Naive B cell (primary cell): ENCODE results near the gene MYCBP2. TPM values are rescaled to one million over a fixed set of nuclear protein-coding genes. Genes with fewer than 3 reads are reported as not detected.

Source experiments
- ATAC-seq, 2 donors: fragments of 150-1000 bp; cut with Tn5 transposase; 2 replicates each; pipeline ENCODE4 v1.10.0; 2021; ENCODE audit warnings: low read depth in 2 of 2, mild to moderate bottlenecking in 2 of 2, moderate library complexity in 2 of 2
- DNase-seq: peaks from one replicate; pipeline ENCODE4 v3.0.0; 2022
- H3K27ac Mint-ChIP-seq, 6 donors: one replicate each; pipeline ENCODE4 v1.8.0; 2020 to 2022; ENCODE audit warnings: mild to moderate bottlenecking in 6 of 6, mixed read lengths in 6 of 6, moderate library complexity in 5 of 6, inconsistent platforms in 2 of 6
- H3K27me3 Mint-ChIP-seq, 3 donors: one replicate each; pipeline ENCODE4 v1.8.0; 2021 to 2022; ENCODE audit warnings: mixed read lengths in 3 of 3, mild to moderate bottlenecking in 1 of 3
- H3K36me3 Mint-ChIP-seq, 2 donors: one replicate each; pipeline ENCODE4 v1.8.0; 2020 to 2022; ENCODE audit warnings: mixed read lengths in 2 of 2, inconsistent platforms in 1 of 2, mild to moderate bottlenecking in 1 of 2
- H3K4me1 Mint-ChIP-seq, 3 donors: one replicate each; pipeline ENCODE4 v1.8.0; 2020 to 2022; ENCODE audit warnings: mixed read lengths in 3 of 3, inconsistent platforms in 1 of 3, mild to moderate bottlenecking in 1 of 3, moderate library complexity in 1 of 3
- H3K4me3 Mint-ChIP-seq, 8 donors: one replicate each; pipeline ENCODE4 v1.8.0; 2020 to 2022; ENCODE audit warnings: mild to moderate bottlenecking in 8 of 8, mixed read lengths in 8 of 8, moderate library complexity in 8 of 8, inconsistent platforms in 2 of 8
- H3K9me3 Mint-ChIP-seq, 7 donors: one replicate each; pipeline ENCODE4 v1.8.0; 2020 to 2022; ENCODE audit warnings: mixed read lengths in 7 of 7, mild to moderate bottlenecking in 5 of 7, inconsistent platforms in 2 of 7, moderate library complexity in 1 of 7
- polyA plus RNA-seq, 6 donors: library from polyadenylated mRNA; unstranded; fragments of 300-500 nt; fragmentation: Illumina TruSeq; gene quantifications; one replicate each; pipeline ENCODE4 v1.2.3, GENCODE V29; 2021; ENCODE audit warnings: low read depth in 6 of 6

Gene MYCBP2
- 10 to 100 TPM; 31.5 to 81.0 (median 53.3) TPM for polyA plus RNA-seq

- ATAC-seq: peak; percentile 58 to 65
- peaks cover 51 to 74% (median 56%) of the 10 kb centered on the region in 3 donors for H3K4me1 Mint-ChIP-seq
- H3K27ac Mint-ChIP-seq: peak within 1 kb of the TSS; percentile 97 to 99 (median 98)
- DNase-seq: peak; percentile 98
- H3K27me3 Mint-ChIP-seq: no peaks in the 10 kb centered on the region
- peak within 1 kb of the TSS; percentile 91 to 100 (median 97) for H3K4me3 Mint-ChIP-seq
- no peaks in the 10 kb centered on the region for H3K36me3 Mint-ChIP-seq
- H3K9me3 Mint-ChIP-seq: no peaks in the 10 kb centered on the region
Measured at GRCh38 chr13:77326905-77327604, at the start of gene MYCBP2. Gene MYCBP2 (minus strand): TSS chr13:77327094. CDS start chr13:77326775, 319 bp downstream.

DNA sequence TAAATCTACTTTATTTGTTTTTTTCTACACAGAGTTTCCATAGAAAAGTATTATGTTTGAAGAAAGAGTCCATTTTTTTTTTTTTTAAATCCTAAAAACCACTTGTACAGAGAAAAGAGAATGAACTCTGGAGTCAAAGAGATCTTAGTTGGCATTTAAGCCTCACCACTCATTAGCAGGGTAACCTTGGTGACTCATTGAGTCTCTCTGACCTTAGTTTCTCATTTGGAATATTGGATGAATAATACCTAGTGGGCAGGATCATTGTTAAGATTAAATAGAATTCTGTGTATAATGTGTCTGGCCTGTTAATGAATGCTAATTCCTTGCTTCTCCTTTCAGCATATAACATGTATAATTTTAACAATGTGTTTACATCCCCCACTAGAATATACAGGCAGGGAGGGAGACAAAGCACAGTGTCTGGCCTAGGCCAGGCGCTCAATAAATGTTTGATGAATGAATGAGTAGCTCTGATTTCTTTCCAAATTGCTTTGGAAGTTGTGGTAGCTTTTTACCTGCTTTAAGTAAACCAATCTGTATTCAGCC is 48.7 kb upstream of the MYCBP2 start:
- H3K9me3 Mint-ChIP-seq: no peaks in the 10 kb centered on the region
- H3K27me3 Mint-ChIP-seq: no peaks in the 10 kb centered on the region
- DNase-seq: no peak
- H3K27ac Mint-ChIP-seq: peak overlapping the region in 1 of 6 donors; percentile 38
- peaks cover 15 to 28% (median 23%) of the 10 kb centered on the region in 3 donors for H3K4me1 Mint-ChIP-seq
- no peak for ATAC-seq
- peaks cover 0 to 5% of the 10 kb centered on the region in 2 donors for H3K36me3 Mint-ChIP-seq
- H3K4me3 Mint-ChIP-seq: no peak overlapping the region

- no peak for ATAC-seq
- H3K36me3 Mint-ChIP-seq: peaks cover 0 to 5% of the 10 kb centered on the region in 2 donors
- H3K4me1 Mint-ChIP-seq: peaks cover 15 to 28% (median 23%) of the 10 kb centered on the region in 3 donors
- no peak overlapping the region for H3K4me3 Mint-ChIP-seq
- no peaks in the 10 kb centered on the region for H3K27me3 Mint-ChIP-seq
- H3K27ac Mint-ChIP-seq: peak overlapping the region in 1 of 6 donors; percentile 2
- no peaks in the 10 kb centered on the region for H3K9me3 Mint-ChIP-seq
- DNase-seq: no peak
Measured at GRCh38 chr13:77374786-77375185, 47.9 kb upstream of the MYCBP2 start.

GRCh38 chr13:77374339-77374738 is 47.4 kb upstream of the MYCBP2 start:
- ATAC-seq (no peak), DNase-seq (no peak)
- Mint-ChIP-seq H3K27ac (no peak overlapping the region), H3K4me1 (peaks cover 15 to 28% (median 23%) of the 10 kb centered on the region in 3 donors), H3K36me3 (peaks cover 0 to 5% of the 10 kb centered on the region in 2 donors), H3K27me3 (no peaks in the 10 kb centered on the region), H3K9me3 (no peaks in the 10 kb centered on the region), H3K4me3 (no peak overlapping the region)

DNA sequence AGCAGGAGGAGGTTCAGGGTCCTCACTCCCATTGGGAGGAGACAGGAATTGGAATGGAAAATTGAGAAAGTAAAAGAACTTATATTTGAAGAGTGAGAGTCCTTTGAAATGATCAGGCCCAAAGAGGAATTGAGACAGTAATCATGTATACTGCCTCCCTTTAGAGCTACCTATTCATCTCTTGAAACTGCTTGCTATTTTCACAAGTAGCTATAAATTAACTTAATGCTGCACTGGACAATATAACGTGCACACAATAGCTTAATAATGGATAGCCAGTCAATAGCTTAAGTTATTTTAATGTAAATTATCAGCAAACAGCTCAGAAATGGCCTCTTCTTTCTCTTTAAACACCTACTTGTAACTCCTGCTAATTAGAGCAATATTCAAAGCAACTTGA is 46.6 kb upstream of the MYCBP2 start:
- Mint-ChIP-seq H3K27me3 (no peaks in the 10 kb centered on the region), H3K9me3 (peaks cover 0 to 4% (median 0%) of the 10 kb centered on the region in 7 donors), H3K27ac (no peak overlapping the region), H3K4me3 (no peak overlapping the region), H3K4me1 (peaks cover 15 to 28% (median 23%) of the 10 kb centered on the region in 3 donors), H3K36me3 (peaks cover 0 to 9% of the 10 kb centered on the region in 2 donors)
- DNase-seq (no peak), ATAC-seq (no peak)

GRCh38 chr13:77372275-77372674 is 45.4 kb upstream of the MYCBP2 start:
- H3K36me3 Mint-ChIP-seq: peaks cover 0 to 11% of the 10 kb centered on the region in 2 donors
- H3K9me3 Mint-ChIP-seq: peaks cover 0 to 6% (median 0%) of the 10 kb centered on the region in 7 donors
- ATAC-seq (no peak), DNase-seq (no peak)
- H3K27ac Mint-ChIP-seq: no peak overlapping the region
- H3K4me3 Mint-ChIP-seq: no peak overlapping the region
- peaks cover 11 to 17% (median 15%) of the 10 kb centered on the region in 3 donors for H3K4me1 Mint-ChIP-seq
- H3K27me3 Mint-ChIP-seq: no peaks in the 10 kb centered on the region

DNA sequence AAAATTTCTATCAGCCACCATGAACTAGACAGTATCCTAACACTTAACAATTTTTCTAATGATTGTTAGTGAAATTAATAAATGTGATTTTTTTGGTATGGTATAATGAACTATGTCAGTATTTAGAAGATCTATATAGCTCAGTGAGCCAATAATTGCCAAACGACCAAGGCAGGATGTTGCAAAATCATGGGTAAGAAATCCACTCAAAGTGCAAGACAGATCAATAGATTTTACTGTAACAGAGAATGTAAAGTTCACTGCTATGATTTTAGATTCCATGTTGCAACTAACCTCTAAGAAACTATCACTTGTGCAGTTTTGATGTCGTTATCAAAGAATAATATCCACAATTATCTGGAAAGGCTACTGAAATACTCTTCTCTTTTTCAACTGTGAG is 44.0 kb upstream of the MYCBP2 start:
- no peak overlapping the region for H3K4me3 Mint-ChIP-seq
- H3K36me3 Mint-ChIP-seq: peaks cover 0 to 11% of the 10 kb centered on the region in 2 donors
- peaks cover 5 to 8% (median 7%) of the 10 kb centered on the region in 3 donors for H3K4me1 Mint-ChIP-seq
- no peaks in the 10 kb centered on the region for H3K27me3 Mint-ChIP-seq
- no peak for DNase-seq
- H3K9me3 Mint-ChIP-seq: peaks cover 0 to 6% (median 0%) of the 10 kb centered on the region in 7 donors
- ATAC-seq: no peak
- H3K27ac Mint-ChIP-seq: no peak overlapping the region

GRCh38 chr13:77362166-77362565 is 35.3 kb upstream of the MYCBP2 start:
- peaks cover 0 to 4% (median 0%) of the 10 kb centered on the region in 7 donors for H3K9me3 Mint-ChIP-seq
- peaks cover 21 to 27% (median 21%) of the 10 kb centered on the region in 3 donors for H3K4me1 Mint-ChIP-seq
- no peak overlapping the region for H3K27ac Mint-ChIP-seq
- no peaks in the 10 kb centered on the region for H3K27me3 Mint-ChIP-seq
- ATAC-seq (no peak), DNase-seq (no peak)
- no peak overlapping the region for H3K4me3 Mint-ChIP-seq
- no peaks in the 10 kb centered on the region for H3K36me3 Mint-ChIP-seq

DNA sequence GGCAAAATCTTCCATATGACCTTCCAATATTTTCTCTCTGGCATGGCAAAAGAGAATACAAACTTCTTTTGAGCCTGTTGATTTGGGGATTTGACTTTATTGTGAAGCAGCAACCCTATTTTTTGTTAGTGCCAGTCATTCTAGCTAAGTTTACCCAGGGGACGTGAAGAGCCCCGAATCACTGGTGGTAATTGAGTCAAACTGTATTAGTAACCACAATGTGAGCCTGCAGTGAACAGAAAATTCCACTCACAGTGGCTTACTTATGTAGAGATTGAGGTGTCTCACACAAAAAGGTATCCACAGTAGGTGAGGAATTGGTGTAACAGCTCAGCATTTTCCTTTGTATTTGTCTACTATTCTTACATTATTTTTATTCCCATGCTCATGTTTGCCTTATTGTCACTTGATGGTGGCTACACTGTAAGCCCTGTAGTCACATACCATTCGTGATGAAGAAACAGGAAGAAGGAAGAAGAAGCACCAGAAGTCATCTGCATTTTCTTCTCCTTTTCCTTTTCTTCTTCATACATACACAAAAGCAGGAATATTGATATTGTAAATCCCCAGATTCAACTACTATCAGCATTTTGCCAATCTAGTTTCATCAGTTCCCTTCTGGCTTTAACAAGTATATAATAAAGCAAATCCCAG is 33.3 kb upstream of the MYCBP2 start:
- H3K27me3 Mint-ChIP-seq: no peaks in the 10 kb centered on the region
- peaks cover 0 to 4% (median 0%) of the 10 kb centered on the region in 7 donors for H3K9me3 Mint-ChIP-seq
- H3K36me3 Mint-ChIP-seq: no peaks in the 10 kb centered on the region
- peak overlapping the region in 2 of 6 donors; percentile 16 to 49 for H3K27ac Mint-ChIP-seq
- ATAC-seq (no peak), DNase-seq (no peak)
- peaks cover 21 to 27% (median 25%) of the 10 kb centered on the region in 3 donors for H3K4me1 Mint-ChIP-seq
- peak overlapping the region in 2 of 8 donors; percentile 23 to 42 for H3K4me3 Mint-ChIP-seq

- DNase-seq (no peak), ATAC-seq (no peak)
- Mint-ChIP-seq H3K27ac (peak overlapping the region in 1 of 6 donors; percentile 29), H3K9me3 (peaks cover 0 to 4% (median 0%) of the 10 kb centered on the region in 7 donors), H3K4me1 (peaks cover 25 to 34% (median 31%) of the 10 kb centered on the region in 3 donors), H3K27me3 (no peaks in the 10 kb centered on the region), H3K36me3 (no peaks in the 10 kb centered on the region), H3K4me3 (peak overlapping the region in 1 of 8 donors; percentile 31)
Measured at GRCh38 chr13:77359171-77359570, 32.3 kb upstream of the MYCBP2 start.

DNA sequence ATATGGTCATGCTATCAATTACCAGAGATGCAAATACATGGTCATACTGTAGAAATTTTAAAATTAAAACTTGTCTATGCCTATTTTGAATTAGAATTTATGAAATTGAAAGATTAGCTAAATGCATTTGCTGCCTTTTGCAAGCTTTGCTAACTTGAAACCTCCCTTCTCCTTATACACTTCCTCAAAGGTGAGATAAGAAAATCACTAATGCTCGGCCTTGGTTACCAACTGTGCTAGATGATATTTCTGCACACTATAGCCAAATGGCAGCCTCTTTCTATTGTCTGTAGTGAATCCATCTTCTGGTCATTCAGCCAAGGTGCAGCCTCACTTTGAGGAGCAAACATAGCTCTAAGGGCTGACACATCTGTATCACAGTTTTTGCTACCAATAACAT is 31.1 kb upstream of the MYCBP2 start:
- Mint-ChIP-seq H3K9me3 (peaks cover 0 to 4% (median 1%) of the 10 kb centered on the region in 7 donors), H3K27ac (no peak overlapping the region), H3K4me3 (no peak overlapping the region), H3K27me3 (no peaks in the 10 kb centered on the region), H3K36me3 (no peaks in the 10 kb centered on the region), H3K4me1 (peaks cover 35 to 46% (median 42%) of the 10 kb centered on the region in 3 donors)
- DNase-seq (no peak), ATAC-seq (peak in 1 of 2 donors; percentile 29)

GRCh38 chr13:77356155-77356554 is 29.3 kb upstream of the MYCBP2 start:
- Mint-ChIP-seq H3K27me3 (no peaks in the 10 kb centered on the region), H3K27ac (no peak overlapping the region), H3K36me3 (no peaks in the 10 kb centered on the region), H3K4me1 (peaks cover 38 to 50% (median 46%) of the 10 kb centered on the region in 3 donors), H3K9me3 (peaks cover 0 to 4% (median 1%) of the 10 kb centered on the region in 7 donors), H3K4me3 (no peak overlapping the region)
- DNase-seq (no peak), ATAC-seq (no peak)

- DNase-seq (peak; percentile 58), ATAC-seq (peak; percentile 92 to 94)
- H3K27ac Mint-ChIP-seq: peak overlapping the region; percentile 47 to 93 (median 79)
- peaks cover 0 to 2% (median 0%) of the 10 kb centered on the region in 7 donors for H3K9me3 Mint-ChIP-seq
- peaks cover 23 to 38% (median 29%) of the 10 kb centered on the region in 3 donors for H3K4me1 Mint-ChIP-seq
- peak overlapping the region; percentile 53 to 79 (median 60) for H3K4me3 Mint-ChIP-seq
- no peaks in the 10 kb centered on the region for H3K27me3 Mint-ChIP-seq
- no peaks in the 10 kb centered on the region for H3K36me3 Mint-ChIP-seq
Measured at GRCh38 chr13:77353995-77354394, 27.1 kb upstream of the MYCBP2 start.
